ENCODE data around the gene KCNE4.

- TF ChIP-seq CTCF (IDR thresholded peaks at IDR 0.05) (no peak), POLR2A (IDR thresholded peaks at IDR 0.05) (no peak), POLR2AphosphoS5 (IDR thresholded peaks at IDR 0.05) (no peak)
Observed at GRCh38 chr2:223086370-223086981, 34.5 kb downstream of the KCNE4 start.

All from prostate gland (tissue), 2 donors.